ENCODE results near the gene POLR3C.

Gene POLR3C

GRCh38 chr1:145871994-145872924 is 48.3 kb downstream of the POLR3C start:
- peak; percentile 18 for DNase-seq (ENCODE audit: low read depth)

- DNase-seq (ENCODE audit: low read depth) = no peak
Measured at GRCh38 chr1:145874646-145875045, 50.6 kb downstream of the POLR3C start.

- DNase-seq (ENCODE audit: low read depth) = no peak
Measured at GRCh38 chr1:145877923-145878486, 54.0 kb downstream of the POLR3C start.

GRCh38 chr1:145878724-145879123 is 54.7 kb downstream of the POLR3C start:
- no peak for DNase-seq (ENCODE audit: low read depth)

GRCh38 chr1:145879775-145880174 is 55.8 kb downstream of the POLR3C start:
- DNase-seq (ENCODE audit: low read depth) = no peak

GRCh38 chr1:145884675-145885074 is 60.7 kb downstream of the POLR3C start:
- DNase-seq (ENCODE audit: low read depth) = no peak

- no peak for DNase-seq (ENCODE audit: low read depth)
Measured at GRCh38 chr1:145885738-145886287, 61.8 kb downstream of the POLR3C start, which contains the start of gene ANKRD35. Gene ANKRD35, minus strand, starts transcription at chr1:145885866. Its CDS starts 108 bp downstream, at chr1:145885758.

GRCh38 chr1:145886390-145886789 is 62.4 kb downstream of the POLR3C start:
- DNase-seq (ENCODE audit: low read depth) = no peak

- no peak for DNase-seq (ENCODE audit: low read depth)
Measured at GRCh38 chr1:145886816-145887215, 62.8 kb downstream of the POLR3C start.

GRCh38 chr1:145887631-145888030 is 63.6 kb downstream of the POLR3C start:
- no peak for DNase-seq (ENCODE audit: low read depth)

GRCh38 chr1:145889722-145890121 is 65.7 kb downstream of the POLR3C start:
- no peak for DNase-seq (ENCODE audit: low read depth)

GRCh38 chr1:145891143-145891542 is 67.1 kb downstream of the POLR3C start:
- no peak for DNase-seq (ENCODE audit: low read depth)

GRCh38 chr1:145891587-145892485 is 67.8 kb downstream of the POLR3C start:
- peak; percentile 49 for DNase-seq (ENCODE audit: low read depth)

- DNase-seq (ENCODE audit: low read depth) = no peak
Measured at GRCh38 chr1:145892486-145893087, 68.6 kb downstream of the POLR3C start.

GRCh38 chr1:145893306-145894055 is 69.5 kb downstream of the POLR3C start:
- DNase-seq (ENCODE audit: low read depth) = no peak

All from CMK (cell line).